Activated CD4-positive, CD25-positive, alpha-beta regulatory T cell (primary cell): ENCODE data around the gene BAG5.

Experiments
- DNase-seq, 4 experiments: peaks; one replicate each; lab custom pipeline; 2025; lab: John Stamatoyannopoulos, UW

BAG5 gene

DNA sequence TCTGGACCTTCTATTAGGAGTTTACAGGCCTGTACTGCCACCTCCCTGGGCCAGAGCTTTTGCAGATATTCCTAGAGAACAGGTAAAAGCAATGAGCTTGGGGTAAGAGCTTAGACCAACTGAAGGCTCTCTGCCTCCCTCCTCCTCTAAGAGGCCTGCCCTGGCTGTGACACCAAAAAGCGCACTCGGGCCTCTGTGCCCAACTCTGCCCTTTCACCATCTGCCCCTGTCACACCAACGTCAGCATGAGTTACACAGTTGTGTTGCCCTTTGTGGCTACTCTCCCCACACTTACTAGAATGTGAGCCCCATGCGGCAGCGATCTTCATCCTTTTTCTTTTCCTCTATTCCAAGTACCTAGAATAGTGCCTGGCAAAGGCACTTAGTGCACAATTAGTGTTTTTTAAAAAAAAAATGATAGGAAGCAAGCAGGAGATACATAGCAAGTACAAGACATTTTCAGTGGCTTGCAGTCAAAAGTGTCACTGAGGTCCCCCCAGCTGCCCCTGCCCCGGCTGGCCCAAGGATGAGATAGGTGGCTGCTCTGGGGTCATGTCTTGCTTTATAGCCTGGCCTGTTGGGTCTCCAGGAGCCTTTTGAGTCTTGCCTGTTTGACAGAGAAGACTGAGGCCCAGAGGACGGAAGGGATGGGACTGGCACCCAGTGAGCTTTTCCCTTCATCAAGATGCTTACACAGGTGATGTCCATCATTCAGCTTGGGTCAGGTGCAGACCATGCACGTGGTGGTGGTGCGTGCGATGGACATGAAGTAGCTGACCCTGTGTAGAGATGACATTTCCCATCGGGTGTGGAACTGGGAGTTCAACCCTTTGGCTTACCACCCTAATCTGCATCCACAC lies 52.4 kb downstream of the BAG5 start:
- no peak for DNase-seq

DNA sequence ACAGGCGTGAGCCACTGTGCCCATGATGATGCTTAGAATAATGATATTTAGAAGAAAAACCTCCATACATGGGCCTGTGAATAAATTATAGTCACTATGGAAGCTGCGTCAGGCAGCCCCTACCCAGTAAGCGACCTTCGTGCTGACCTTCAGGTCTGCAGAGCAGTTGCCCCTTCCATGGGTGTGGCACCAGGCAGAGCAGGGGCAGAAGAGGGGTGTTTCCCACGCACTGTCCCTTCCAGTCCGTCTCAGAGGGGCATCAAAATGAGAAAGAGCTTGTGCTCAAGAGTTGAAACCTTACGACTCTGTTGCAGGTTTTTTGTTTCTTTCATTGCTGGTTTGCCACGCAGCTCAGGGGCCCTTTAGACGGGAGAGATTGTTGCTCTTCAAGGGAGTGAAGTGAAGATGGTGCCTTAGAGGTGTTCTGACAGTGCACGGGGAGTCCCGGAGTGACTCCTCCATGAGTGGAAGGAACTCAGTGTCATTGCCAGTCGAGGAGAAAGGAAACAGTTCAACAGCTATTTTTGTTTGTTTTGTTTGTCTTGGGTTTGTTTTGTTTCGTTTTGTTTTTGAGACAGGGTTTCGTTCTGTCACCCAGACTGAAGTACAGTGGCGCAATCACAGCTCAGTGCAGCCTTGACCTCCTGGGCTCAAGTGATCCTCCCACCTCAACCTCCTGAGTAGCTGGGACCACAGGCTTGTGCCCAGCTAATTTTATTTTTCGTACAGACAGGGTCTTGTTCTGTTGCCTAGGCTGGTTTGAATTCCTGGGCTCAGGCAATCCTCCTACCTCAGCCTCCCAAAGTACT lies 53.7 kb downstream of the BAG5 start:
- DNase-seq = no peak

DNA sequence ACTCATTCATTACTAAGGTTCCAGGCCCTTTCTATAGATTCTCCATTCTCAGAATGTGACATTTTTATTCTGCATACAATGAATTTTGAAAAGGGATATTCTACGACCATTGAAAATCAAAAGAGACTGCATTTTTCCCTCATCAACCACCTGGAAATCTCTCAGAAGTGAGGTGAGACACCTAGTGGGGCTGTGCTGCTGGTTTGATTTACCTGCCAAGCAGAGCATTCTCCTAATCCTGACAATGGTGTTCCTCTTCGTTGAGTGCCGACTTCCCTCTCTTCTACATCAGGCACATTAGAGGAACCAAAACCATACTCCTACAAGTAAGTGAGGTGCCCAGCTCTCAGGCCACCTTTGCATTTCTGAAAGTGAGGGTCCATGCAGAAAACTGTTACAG lies 54.7 kb downstream of the BAG5 start:
- DNase-seq = no peak
